Measurements from ENCODE around the gene ALKBH3. TPM values are rescaled to one million over a fixed set of nuclear protein-coding genes. Genes with fewer than 3 reads are reported as not detected.

ALKBH3 gene
- total RNA-seq (10 to 100 TPM; 19.7 to 45.3 (median 29.0) TPM), polyA plus RNA-seq (10 to 100 TPM; 32.9 to 44.4 (median 38.4) TPM)
- long read RNA-seq, donor 1, transcript ALKBH3-201 (10 exons, 1,474 nt) = major isoform, 7 of 7 reads
- long read RNA-seq, donor 1, partial matches to known transcripts = 0 of 7 reads
- long read RNA-seq, donor 1, other reads (novel, unspliced or antisense) = 0 of 7 reads
- long read RNA-seq, donor 2, partial matches to known transcripts = 0 of 4 reads
- long read RNA-seq, donor 2, other reads (novel, unspliced or antisense) = 0 of 4 reads
- long read RNA-seq, donor 3, partial matches to known transcripts = 0 of 1 reads
- long read RNA-seq, donor 3, other reads (novel, unspliced or antisense) = 0 of 1 reads
- long read RNA-seq, donor 4, transcript ALKBH3-201 (10 exons, 1,474 nt) = major isoform, 8 of 13 reads
- long read RNA-seq, donor 4, partial matches to known transcripts = 1 of 13 reads
- long read RNA-seq, donor 4, other reads (novel, unspliced or antisense) = 4 of 13 reads
- long read RNA-seq, donor 5, transcript ALKBH3-201 (10 exons, 1,474 nt) = major isoform, 18 of 28 reads
- long read RNA-seq, donor 5, partial matches to known transcripts = 1 of 28 reads
- long read RNA-seq, donor 5, other reads (novel, unspliced or antisense) = 9 of 28 reads
- long read RNA-seq, donor 6, transcript ALKBH3-201 (10 exons, 1,474 nt) = major isoform, 11 of 13 reads
- long read RNA-seq, donor 6, partial matches to known transcripts = 2 of 13 reads
- long read RNA-seq, donor 6, other reads (novel, unspliced or antisense) = 0 of 13 reads
- long read RNA-seq, donor 7, partial matches to known transcripts = 0 of 1 reads
- long read RNA-seq, donor 7, other reads (novel, unspliced or antisense) = 0 of 1 reads
- long read RNA-seq, donor 8, partial matches to known transcripts = 0 of 1 reads
- long read RNA-seq, donor 8, other reads (novel, unspliced or antisense) = 0 of 1 reads
- long read RNA-seq, donor 9, partial matches to known transcripts = 0 of 4 reads
- long read RNA-seq, donor 9, other reads (novel, unspliced or antisense) = 0 of 4 reads
- long read RNA-seq, donor 10, partial matches to known transcripts = 0 of 1 reads
- long read RNA-seq, donor 10, other reads (novel, unspliced or antisense) = 0 of 1 reads

GRCh38 chr11:43880640-43881159 lies at the start of gene ALKBH3:
ALKBH3 (plus strand) TSS chr11:43880831; CDS start chr11:43882653, 1,822 bp downstream.
- peaks cover 14 to 21% of the 10 kb centered on the region in 2 donors for H3K4me1 ChIP-seq (replicated peaks in 1 of 2)
- H3K27me3 ChIP-seq = peaks cover 10% of the 10 kb centered on the region
- peak; percentile 88 to 97 (median 94) for DNase-seq
- H3K36me3 ChIP-seq (replicated peaks in 1 of 2) = peaks cover 0 to 29% of the 10 kb centered on the region in 2 donors
- whole genome bisulfite sequencing, 4 donors = 0 to 1% (median 1%) methylated on average over 25 to 36 of the region's 36 CpGs
- TF ChIP-seq POLR2A (IDR thresholded peaks at IDR 0.05) (peak; percentile 21 to 54), CTCF (IDR thresholded peaks at IDR 0.05) (peak in 3 of 6 experiments; percentile 18 to 30 (median 26))
- H3K4me3 ChIP-seq = peak within 1 kb of the TSS; percentile 66 to 96 (median 78)
- peak within 1 kb of the TSS in 3 of 5 donors; percentile 29 to 79 (median 60) for H3K27ac ChIP-seq
- intact Hi-C loops (cut with DNase I) = no loop called here
- no peaks in the 10 kb centered on the region for H3K9me3 ChIP-seq (replicated peaks in 1 of 3)

DNA sequence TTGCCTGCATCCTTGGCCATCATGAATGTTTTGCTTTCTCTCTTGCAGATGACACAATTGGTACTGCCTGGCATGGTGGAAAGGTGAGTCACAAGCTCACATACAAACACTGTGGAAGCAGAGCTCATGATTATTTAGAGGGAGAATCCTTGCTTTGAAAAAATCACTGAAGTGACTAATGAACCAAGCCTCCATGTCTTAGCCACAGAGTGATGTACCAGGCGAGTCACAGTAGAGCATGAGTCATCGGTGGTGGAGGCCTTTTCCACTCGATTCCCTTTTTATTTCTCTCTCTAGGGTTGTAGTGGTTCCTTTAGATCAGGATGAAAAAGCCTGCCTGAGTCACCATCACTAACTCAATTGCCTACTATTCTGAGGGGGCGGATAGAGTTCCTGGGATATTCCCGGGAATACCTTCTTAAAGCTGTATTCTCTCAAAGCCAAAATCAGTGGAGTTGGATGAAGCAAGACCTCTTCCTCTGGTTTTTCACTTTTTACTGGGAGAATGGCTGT lies 49.6 kb upstream of the ALKBH3 start:
- Histone ChIP-seq H3K27me3 (no peaks in the 10 kb centered on the region), H3K4me3 (no peak overlapping the region), H3K9me3 (replicated peaks in 1 of 3) (no peaks in the 10 kb centered on the region), H3K4me1 (replicated peaks in 1 of 2) (peaks cover 0 to 13% of the 10 kb centered on the region in 2 donors), H3K36me3 (replicated peaks in 1 of 2) (no peaks in the 10 kb centered on the region), H3K27ac (peak overlapping the region in 3 of 5 donors; percentile 40 to 76 (median 75))
- WGBS, 4 donors = 31 to 43% (median 39%) methylated on average over 5 of the region's 5 CpGs
- peak; percentile 66 to 87 (median 83) for DNase-seq
- intact Hi-C loops (cut with DNase I) = no loop called here
- TF ChIP-seq CTCF (IDR thresholded peaks at IDR 0.05) = no peak
- TF ChIP-seq POLR2A (IDR thresholded peaks at IDR 0.05) = no peak

GRCh38 chr11:43832536-43832935 lies 48.1 kb upstream of the ALKBH3 start:
- H3K4me1 ChIP-seq (replicated peaks in 1 of 2) = peaks cover 0 to 13% of the 10 kb centered on the region in 2 donors
- TF ChIP-seq CTCF (IDR thresholded peaks at IDR 0.05) = no peak
- TF ChIP-seq POLR2A (IDR thresholded peaks at IDR 0.05) = no peak
- H3K9me3 ChIP-seq (replicated peaks in 1 of 3) = no peaks in the 10 kb centered on the region
- H3K36me3 ChIP-seq (replicated peaks in 1 of 2) = no peaks in the 10 kb centered on the region
- no peak for DNase-seq
- 92 to 98% (median 96%) methylated on average over 4 of the region's 4 CpGs for WGBS, 4 donors
- H3K27me3 ChIP-seq = no peaks in the 10 kb centered on the region
- no peak overlapping the region for H3K4me3 ChIP-seq
- intact Hi-C loops (cut with DNase I) = no loop called here
- no peak overlapping the region for H3K27ac ChIP-seq
